NCI-H1092 (cell line): ENCODE measurements around the gene CRCP.
A peak's percentile ranks its signal among the peaks of the same experiment; 100 is the strongest.
"Not testable (repeated sequence)": the region's sequence is repeated elsewhere in the genome, so short reads cannot be mapped to it uniquely, and the experiment has no call there.

ENCODE experiments used
- DNase-seq: peaks from one replicate; lab custom pipeline; 2025; lab: John Stamatoyannopoulos, UW

CRCP gene

GRCh38 chr7:66114743-66115649 is at the start of gene CRCP:
CRCP (plus strand) TSS chr7:66114847; CDS start chr7:66114963, 116 bp downstream.
- peak; percentile 75 for DNase-seq

GRCh38 chr7:66069732-66070131 is 44.9 kb upstream of the CRCP start:
- DNase-seq, result no peak

GRCh38 chr7:66070222-66070621 is 44.4 kb upstream of the CRCP start:
- DNase-seq, result no peak

- DNase-seq, result not testable (repeated sequence)
These were observed 42.4 kb upstream of the CRCP start for GRCh38 chr7:66072208-66072607.

- DNase-seq, result peak; percentile 88
These were observed 38.8 kb upstream of the CRCP start, which contains the start of gene ASL for GRCh38 chr7:66075590-66076461. ASL (plus strand) TSS chr7:66075819; CDS start chr7:66076082, 263 bp downstream.

GRCh38 chr7:66076462-66077329 is 38.0 kb upstream of the CRCP start:
- DNase-seq, result no peak

- DNase-seq, result no peak
These were observed 36.6 kb upstream of the CRCP start for GRCh38 chr7:66078067-66078466.

- no peak for DNase-seq
These were observed 32.6 kb upstream of the CRCP start for GRCh38 chr7:66082083-66082482.

- DNase-seq, result no peak
These were observed 31.7 kb upstream of the CRCP start for GRCh38 chr7:66082886-66083415.

GRCh38 chr7:66083677-66084076 is 31.0 kb upstream of the CRCP start:
- DNase-seq, result no peak

GRCh38 chr7:66088861-66089838 is 25.5 kb upstream of the CRCP start:
- no peak for DNase-seq

- DNase-seq, result no peak
These were observed 22.0 kb upstream of the CRCP start for GRCh38 chr7:66092654-66093053.

- DNase-seq, result no peak
These were observed 19.6 kb upstream of the CRCP start for GRCh38 chr7:66095010-66095409.

- no peak for DNase-seq
These were observed 15.5 kb upstream of the CRCP start for GRCh38 chr7:66099232-66099550.

GRCh38 chr7:66099551-66100407 is 14.9 kb upstream of the CRCP start:
- peak; percentile 17 for DNase-seq

- DNase-seq, result no peak
These were observed 14.1 kb upstream of the CRCP start for GRCh38 chr7:66100408-66101050.

GRCh38 chr7:66102168-66102567 is 12.5 kb upstream of the CRCP start:
- not testable (repeated sequence) for DNase-seq

- DNase-seq, result not testable (repeated sequence)
These were observed 10.7 kb upstream of the CRCP start for GRCh38 chr7:66103994-66104393.

GRCh38 chr7:66105263-66105748 is 9.3 kb upstream of the CRCP start:
- DNase-seq, result no peak
